ENCODE data around the gene ELP2.
"Not testable (repeated sequence)": the region's sequence is repeated elsewhere in the genome, so short reads cannot be mapped to it uniquely, and the experiment has no call there.

Gene ELP2, protein sequence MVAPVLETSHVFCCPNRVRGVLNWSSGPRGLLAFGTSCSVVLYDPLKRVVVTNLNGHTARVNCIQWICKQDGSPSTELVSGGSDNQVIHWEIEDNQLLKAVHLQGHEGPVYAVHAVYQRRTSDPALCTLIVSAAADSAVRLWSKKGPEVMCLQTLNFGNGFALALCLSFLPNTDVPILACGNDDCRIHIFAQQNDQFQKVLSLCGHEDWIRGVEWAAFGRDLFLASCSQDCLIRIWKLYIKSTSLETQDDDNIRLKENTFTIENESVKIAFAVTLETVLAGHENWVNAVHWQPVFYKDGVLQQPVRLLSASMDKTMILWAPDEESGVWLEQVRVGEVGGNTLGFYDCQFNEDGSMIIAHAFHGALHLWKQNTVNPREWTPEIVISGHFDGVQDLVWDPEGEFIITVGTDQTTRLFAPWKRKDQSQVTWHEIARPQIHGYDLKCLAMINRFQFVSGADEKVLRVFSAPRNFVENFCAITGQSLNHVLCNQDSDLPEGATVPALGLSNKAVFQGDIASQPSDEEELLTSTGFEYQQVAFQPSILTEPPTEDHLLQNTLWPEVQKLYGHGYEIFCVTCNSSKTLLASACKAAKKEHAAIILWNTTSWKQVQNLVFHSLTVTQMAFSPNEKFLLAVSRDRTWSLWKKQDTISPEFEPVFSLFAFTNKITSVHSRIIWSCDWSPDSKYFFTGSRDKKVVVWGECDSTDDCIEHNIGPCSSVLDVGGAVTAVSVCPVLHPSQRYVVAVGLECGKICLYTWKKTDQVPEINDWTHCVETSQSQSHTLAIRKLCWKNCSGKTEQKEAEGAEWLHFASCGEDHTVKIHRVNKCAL

DNA sequence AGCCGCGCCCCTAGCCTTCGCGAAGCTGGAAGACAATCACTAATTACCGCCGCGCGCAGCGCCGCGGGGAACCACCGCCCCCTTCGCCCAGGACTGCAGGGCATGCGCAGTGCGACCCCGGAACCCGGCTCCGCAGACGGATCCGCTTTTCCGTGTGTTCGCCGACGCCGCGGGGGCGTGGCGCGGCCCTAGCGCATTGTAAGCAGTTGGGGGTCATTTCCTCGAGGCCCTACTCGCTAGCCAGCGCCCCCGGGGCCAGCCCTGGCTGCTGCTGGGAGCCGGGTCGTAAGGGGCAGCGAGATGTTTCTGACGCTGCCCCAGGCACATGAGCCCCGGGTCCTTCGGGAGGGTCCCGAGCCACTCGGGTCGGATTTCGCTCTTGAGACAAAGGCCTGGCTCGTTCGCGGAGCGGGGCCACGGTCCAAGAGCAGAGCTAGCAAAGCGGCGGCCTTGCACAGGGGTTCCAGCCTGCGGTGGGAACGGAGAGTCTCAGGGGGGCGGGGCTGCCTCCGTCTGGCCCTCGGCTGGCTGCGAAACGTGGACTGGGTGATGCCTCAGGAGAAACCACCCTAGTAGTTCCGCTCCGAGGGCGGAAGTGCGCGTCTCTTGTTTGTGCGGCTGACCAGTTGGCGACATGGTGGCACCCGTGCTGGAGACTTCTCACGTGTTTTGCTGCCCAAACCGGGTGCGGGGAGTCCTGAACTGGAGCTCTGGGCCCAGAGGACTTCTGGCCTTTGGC lies at the start of gene ELP2, which contains the start of gene SLC39A6:
ELP2 (plus strand) TSS at position 600 of the 739 bp plus-strand sequence; CDS start at position 635, 35 bp downstream.
SLC39A6 (minus strand) TSS at position 41 of the 739 bp plus-strand sequence. CDS start 2,333 bp downstream, outside the sequence.
- DNase-seq: peak; percentile 84 to 93

DNA sequence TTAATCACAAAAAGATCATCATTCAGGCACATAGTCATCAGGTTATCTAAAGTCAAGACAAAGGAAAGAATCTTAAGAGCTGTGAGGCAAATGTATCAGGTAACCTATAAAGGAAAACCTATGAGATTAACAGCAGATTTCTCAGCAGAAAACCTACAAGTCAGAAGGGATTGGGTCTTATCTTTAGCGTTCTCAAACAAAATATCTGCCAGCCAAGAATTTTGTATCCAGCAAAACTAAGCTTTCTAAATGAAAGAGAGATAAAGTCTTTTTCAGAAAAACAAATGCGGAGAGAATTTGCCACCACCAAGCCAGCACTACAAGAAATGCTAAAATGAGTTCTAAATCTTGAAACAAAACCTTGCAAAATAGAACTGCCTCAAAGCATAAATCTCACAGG lies 48.6 kb upstream of the ELP2 start:
- not testable (repeated sequence) for DNase-seq

DNA sequence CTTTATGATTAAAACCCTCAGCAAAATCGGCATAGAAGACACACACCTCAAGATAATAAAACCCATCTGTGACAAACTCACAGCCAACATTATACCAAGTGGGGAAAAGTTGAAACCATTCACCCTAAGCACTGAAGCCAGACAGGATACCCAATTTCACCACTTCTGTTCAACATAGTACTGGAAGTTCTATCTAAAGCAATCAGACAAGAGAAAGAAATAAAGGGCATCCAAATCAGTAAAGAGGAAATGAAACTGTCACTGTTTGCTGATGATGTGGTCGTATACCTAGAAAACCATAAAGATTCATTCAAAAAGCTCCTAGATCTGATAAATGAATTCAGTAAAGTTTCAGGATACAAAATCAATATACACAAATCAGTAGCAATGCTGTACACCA lies 46.0 kb upstream of the ELP2 start:
- no peak for DNase-seq

DNA sequence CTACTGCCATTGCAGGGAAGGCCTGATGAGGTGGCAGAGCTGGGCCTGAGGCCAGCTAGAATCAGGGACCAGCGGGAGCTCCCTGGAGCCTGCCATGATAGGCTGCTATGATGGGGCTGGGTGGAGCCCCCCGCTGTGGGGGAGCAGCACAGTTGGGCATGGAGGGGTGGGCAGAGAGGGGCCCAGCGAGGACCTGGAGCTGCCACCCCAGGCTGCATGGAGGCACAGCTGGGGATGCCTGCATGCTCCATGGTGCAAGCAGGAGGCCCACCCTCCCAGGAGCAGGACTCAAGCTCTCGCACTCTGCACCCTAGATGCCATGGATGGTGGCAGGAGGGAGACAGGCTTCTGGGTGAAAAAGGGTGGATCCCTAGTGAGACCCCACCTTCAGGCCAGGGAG lies 44.5 kb upstream of the ELP2 start:
- DNase-seq: no peak

DNA sequence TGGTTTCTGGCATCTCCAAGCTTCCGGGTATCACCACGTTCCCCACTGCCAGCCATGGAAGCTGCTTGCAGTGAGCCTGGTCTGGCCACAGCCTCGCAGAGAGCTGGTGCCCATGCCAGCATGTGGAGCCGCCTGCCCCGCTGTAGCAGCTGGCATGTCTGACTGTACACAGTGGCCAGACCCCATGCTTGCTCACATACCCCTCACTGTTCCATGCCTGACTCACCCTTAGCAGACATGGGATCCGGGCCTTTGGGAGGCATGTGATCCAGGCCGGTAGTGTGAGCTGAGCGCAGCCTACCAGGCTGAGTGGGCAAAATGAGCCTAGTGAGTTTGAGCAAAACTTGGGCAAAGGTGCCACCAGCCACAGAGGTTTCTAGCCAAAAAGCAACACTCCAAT lies 43.5 kb upstream of the ELP2 start:
- no peak for DNase-seq

DNA sequence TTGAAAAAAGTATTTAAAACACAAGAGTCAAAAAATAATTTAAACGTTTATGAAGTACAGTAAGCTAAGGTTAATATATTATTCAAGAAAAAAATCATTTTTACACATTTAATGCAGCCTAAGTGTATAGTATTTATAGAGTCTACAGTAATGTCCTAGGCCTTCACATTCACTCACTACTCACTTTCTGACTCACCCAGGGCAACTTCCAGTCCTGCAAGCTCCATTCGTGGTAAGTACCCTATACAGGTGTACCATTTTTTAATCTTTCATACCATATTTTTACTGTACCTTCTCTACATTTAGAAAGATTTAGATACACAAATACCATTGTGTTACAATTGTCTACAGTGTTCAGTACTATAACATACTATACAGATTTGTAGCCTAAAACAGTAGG lies 41.4 kb upstream of the ELP2 start:
- DNase-seq: no peak

DNA sequence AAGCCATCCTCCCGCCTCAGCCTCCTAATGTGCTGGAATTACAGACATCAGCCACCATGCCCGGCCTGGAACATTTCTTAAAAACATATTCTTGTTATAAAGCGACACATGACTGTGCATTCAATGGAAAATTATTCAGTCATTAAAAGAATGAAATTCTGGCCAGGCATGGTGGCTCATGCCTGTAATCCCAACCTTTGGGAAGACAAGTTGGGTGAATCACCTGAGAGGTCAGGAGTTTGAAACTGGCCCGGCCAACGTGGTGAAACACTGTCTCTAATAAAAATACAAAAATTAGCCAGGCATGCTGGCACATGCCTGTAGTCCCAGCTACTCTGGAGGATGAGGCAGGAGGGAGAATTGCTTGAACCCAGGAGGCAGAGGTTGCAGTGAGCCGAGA lies 40.7 kb upstream of the ELP2 start:
- no peak for DNase-seq

DNA sequence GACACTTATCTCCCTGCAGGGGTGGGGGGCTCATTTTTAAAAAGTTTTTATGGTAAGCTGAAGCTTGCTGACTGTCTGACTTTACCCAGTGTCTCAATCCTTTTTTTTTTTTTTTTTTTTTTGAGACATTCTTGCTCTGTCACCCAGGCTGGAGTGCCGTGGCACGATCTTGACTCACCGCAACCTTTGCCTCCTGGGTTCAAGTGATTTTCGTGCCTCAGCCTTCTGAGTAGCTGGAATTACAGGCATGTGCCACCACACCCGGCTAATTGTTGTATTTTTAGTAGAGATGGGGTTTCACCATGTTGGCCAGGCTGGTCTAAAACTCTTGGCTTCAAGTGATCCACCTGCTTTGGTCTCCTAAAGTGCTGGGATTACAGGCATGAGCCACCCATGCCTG lies 37.6 kb upstream of the ELP2 start:
- not testable (repeated sequence) for DNase-seq

DNA sequence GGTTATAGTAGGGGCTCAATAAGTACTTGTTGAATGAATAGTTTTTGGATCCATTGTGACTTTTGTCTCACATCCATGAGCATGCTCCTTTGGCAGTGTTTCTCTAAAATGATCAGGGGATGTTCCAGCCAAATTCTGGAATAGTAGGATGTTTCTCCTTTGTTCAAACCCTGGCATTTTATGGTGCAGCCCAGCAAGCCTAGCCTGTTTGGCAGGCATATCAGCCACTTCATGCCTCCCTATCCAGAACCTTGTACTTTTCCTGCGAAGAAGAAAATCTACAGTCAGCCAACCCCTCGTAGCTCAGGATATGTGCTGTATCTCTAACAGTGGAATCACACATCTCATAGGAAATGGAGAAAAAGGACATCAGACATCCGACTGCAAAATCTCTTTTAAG lies 35.3 kb upstream of the ELP2 start:
- DNase-seq: no peak

DNA sequence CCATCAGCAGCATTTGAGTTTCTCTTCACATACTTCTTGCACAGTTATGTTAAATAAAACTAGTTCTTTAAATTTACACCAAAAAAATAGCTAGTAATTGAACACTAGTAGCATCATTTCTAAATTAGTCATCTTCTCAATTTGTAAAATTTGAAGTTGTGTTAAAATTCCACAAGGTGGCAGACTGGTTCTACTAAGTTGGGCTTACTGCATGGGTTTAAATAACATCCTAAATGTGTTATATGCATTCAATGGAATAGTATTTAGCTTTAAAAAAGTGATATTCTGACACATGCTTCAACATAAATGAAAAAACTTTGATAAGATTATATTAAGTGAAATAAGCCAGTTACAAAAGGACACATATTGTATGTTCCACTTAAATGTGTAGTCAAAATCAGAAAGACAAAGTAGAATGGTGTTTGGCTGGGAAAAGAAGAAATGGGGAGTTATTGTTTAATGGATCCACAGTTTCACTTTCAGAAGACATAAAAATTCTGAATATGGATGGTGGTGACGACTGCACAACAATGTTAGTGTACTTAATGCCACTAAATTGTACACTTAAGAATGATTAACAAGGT lies 33.7 kb upstream of the ELP2 start:
- DNase-seq: peak; percentile 27 to 48

DNA sequence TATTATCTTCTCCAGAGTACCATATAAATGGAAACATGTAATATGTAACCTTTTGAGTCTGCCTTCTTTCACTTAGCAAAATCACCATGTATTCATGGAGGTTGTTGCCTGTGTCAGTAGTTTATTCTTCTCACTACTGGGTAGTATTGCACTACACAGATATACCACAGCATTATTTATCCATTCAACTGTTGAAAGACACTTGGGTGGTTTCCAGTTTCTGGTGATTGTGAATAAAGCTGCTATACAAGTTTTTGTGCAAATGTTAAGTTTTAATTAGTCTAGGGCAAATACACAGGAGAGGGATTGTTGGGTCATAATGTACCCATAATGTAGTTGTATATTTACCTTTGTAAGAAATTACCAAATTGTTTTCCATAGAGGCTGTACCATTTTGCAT lies 32.7 kb upstream of the ELP2 start:
- DNase-seq: peak; percentile 20 to 46

DNA sequence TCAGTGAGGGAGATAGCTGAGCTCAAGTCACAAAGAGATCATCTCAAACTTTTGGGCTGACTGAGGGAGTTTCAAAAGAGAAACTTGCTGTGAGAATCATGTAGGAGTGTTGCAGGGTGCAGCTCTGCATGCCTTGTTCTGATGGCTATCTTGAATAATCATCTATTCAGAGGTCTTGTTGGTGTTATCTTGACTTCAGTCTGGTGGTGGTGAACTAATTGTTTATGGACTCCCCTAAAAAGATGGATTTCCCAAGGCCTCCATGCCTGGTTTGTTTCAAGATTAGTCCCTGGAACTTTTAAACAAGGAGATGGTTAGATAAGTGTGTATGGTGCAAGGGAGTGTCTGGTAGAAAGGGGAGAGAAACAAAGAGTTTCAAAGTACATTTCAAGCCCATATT lies 30.4 kb upstream of the ELP2 start:
- DNase-seq: no peak

DNA sequence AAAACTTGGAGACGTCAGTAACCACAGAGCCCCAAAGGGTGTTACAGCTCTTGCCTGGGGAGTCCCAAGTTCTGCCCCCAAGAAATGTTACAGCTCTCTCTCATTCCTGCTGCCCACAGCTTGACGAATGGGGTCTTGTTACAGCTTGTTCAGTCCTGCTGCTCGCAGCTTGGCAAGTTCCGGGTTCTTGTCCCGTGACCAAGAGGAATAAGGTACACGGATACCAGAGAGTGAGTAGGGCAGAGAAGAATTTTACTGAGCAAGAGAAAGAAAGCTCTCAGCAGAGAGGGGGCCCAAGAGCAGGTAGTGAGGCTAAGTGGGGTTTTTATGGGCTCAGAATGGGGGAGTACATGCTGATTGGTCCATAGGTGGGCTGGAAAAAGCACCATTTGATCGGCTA lies 27.8 kb upstream of the ELP2 start:
- no peak for DNase-seq

DNA sequence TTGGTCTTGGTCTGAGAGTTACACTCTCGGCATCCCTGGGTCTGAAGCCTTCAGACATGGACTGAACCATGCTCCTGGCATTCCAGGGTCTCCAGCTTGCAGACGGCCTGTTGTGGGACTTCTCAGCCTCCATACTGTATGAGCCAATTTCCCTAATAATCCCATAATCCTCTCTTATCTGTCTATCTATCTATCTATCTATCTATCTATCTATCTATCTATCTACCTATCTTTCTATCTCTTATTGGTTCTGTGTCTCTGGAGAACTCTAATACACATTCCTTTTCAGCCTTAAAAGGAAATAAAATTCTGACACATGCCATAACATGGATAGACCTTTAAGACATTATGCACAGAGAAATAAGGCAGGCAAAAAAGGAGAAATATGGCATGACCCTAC lies 24.9 kb upstream of the ELP2 start:
- DNase-seq: no peak

DNA sequence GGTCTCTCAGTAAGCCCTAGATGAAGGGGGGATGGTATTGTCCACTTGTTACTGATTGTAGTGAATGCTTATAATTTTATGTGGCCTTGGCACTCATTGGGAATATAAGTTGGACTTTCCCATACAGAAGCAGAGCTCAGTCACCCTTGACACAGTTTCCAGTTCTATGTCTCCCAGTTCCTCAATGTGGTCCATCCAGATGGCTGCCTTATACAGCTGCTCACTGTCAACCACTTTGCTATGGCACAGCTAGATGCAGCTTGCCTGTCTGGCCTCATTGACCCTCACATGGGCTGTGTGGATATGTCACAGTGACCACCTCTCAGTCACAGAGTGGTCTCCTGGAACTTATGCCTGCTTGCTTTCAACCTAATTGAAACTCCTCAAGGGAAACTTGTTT lies 22.2 kb upstream of the ELP2 start:
- no peak for DNase-seq

DNA sequence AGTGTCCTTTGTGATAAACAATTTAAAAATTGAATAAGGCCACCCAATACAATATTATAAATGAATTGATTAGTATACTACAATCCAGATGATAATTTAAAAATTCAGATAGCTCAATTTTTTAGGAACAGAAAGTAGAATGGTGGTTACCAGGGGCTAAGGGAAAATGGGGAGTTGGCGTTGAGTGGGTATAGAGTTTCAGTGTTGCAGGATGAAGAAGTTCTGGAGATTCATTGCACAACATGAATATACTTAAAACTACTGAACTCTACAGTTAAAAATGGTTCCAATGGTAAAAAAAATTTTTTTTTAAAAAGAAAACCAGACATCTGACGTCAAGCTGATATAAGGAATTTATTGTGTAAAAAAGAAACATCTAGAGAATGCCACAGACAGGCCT lies 21.5 kb upstream of the ELP2 start:
- DNase-seq: no peak

DNA sequence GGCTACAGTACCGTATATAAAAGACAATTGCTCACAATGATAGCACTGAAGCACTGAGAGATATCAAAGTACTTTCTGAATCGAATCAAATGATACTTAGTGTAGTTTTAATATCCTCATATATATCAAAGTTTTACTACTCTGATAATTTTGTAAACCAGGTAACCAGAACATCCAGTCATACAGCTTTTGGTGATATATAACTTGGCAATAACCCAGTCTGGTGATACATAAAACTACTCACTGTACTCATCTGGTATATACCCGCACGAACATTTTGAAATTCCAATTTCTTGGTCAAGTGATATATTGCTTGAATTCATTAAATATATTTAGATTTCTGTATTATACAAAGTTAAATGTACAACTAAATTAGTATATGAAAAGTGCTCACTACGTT lies 21.1 kb upstream of the ELP2 start:
- no peak for DNase-seq

DNA sequence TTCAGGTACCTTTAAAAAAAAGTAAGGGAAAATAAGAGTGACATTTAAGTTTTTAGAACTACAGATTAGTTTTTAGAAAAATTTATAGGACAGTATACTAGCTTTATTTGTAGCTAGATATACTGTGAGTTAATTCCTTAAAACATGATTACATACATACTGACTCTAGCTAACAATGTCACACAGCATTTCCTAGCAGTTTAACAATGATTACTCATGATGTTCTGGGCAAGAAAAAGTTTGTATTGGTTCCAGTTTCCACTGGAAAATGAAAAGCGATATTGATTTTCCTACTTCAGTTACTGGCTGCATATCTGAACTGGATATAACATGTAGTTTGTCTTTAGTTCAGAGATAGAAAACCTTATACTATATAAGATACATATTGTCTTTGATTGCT lies 20.0 kb upstream of the ELP2 start:
- DNase-seq: no peak

DNA sequence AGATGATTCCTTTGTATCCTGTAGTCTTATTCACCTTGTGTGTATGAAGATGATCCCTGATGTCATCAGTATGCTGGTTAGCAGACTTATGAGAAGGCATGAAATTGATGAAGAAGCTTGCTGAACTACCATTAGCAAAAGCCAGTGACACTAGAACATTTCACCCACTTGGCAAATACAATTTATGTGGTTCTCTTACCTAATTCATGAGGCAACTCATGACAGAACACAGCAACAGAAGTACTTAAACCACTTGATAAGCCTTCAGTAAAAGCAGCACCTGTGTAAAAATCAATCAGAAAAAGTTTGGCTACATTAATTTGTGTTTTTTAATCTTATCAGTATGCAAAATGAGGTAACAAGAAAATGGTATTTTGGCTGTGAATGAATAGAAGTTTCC lies 17.4 kb upstream of the ELP2 start:
- DNase-seq: no peak

DNA sequence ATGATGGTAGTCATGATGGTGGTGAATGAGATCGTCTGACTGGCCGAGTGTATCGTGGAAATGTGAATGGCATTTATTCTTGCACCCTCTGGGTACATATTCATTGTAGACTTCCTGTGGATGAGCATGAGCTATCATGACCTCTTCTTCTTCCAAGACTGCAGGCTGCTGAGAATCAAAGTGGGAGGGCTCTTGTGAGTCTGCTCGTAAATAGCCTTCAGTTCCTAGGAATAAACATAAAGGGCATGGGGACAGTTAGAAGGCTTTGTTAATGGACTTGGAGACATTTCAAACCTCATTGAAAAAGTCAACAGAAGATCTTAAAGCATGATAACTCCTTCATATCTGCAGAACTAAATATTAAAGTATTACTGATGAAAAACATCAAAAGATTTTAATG lies 15.4 kb upstream of the ELP2 start:
- no peak for DNase-seq

DNA sequence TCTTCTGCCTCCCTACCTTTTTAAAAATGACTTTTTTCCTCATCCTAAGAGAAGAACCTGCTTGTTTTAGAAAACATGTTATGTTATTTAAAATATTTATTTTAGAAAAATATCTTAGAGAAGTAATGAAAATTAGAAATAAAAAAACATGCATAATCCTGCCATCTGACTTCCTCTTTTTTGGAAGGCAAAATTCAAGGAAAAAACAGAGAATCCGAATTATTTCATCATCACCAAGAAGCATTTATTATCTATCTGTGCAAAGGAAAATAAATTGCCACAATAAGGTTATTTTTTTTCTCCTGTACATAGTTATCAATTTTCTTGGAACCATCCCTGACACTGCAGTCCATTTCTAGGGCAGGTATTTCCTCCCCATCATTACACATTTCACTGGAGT lies 15.0 kb upstream of the ELP2 start:
- DNase-seq: no peak

DNA sequence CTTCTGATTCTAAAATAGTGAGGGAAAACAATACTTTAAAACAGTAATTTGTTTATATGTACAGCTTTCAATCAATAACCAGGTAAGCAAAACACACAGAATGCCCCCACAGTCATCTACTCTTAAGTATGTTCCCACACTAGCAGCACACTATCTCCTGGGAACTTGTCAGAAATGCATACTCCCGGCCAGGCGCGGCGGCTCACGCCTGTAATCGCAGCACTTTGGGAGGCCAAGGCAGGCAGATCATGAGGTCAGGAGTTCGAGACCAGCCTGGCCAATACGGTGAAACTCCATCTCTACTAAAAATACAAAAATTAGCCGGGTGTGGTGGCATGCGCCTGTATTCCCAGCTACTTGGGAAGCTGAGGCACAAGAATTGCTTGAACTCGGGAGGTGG lies 12.9 kb upstream of the ELP2 start:
- DNase-seq: not testable (repeated sequence)

DNA sequence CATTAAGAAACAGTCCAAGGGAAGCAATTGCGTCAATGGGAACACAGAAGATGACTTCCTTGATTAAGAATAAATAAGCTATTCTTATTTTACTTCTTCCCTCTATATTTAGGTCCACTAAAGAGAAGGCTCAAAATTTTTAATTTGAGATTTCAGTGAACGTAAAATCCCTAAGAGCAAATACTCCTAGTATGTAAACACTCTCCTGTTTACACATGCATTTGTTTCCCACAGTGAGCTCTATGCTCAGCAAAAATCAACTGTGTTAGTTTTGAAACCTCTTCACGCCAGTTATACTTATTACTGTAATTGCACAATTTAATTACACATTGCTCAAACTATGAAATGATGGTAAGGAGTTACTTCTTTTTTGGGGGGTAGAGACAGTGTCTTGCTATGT lies 9.4 kb upstream of the ELP2 start:
- DNase-seq: no peak
